ENCODE results near the gene HDAC11. TPM values are rescaled to one million over a fixed set of nuclear protein-coding genes. Genes with fewer than 3 reads are reported as not detected.

HDAC11 gene
- total and polyA plus RNA-seq, 2 of the 4 experiments (the other 2 are of a cell fraction), result 9.1 to 11.4 TPM

- in situ Hi-C loops (cut with MboI; ENCODE audit: low sequenced_read_pairs), result no loop called here
- H3K18ac ChIP-seq (ENCODE audit: low read depth, low read length), result no peak overlapping the region
- no peak overlapping the region for H2AFZ ChIP-seq (replicated peaks; ENCODE audit: low read length, poor library complexity)
- no peaks in the 10 kb centered on the region for H3K79me1 ChIP-seq (ENCODE audit: low read depth in 1 of 2, low read length in 2 of 2)
- dilution Hi-C loops (cut with HindIII; ENCODE audit: low sequenced_read_pairs, unreplicated experiment), result no loop called here
- H4K91ac ChIP-seq (ENCODE audit: insufficient read depth, low read depth, low read length), result no peak overlapping the region
- no peaks in the 10 kb centered on the region for H3K9me3 ChIP-seq (ENCODE audit: control insufficient read depth, insufficient read depth, low read length)
- peak; percentile 38 for DNase-seq
- no TSS peak for BruUV-seq (replicated peaks)
- no peak overlapping the region for H2BK15ac ChIP-seq (ENCODE audit: low read depth, low read length)
- no peak overlapping the region for H2BK5ac ChIP-seq (ENCODE audit: low read depth, low read length, poor library complexity, severe bottlenecking)
- no peak overlapping the region for H4K5ac ChIP-seq (ENCODE audit: low read depth, low read length)
- H3K56ac ChIP-seq (ENCODE audit: extremely low read depth, insufficient read depth, low read length), result no peak overlapping the region
- no peaks in the 10 kb centered on the region for H4K20me1 ChIP-seq (ENCODE audit: insufficient read depth, low read length)
- no peak overlapping the region for H3K14ac ChIP-seq (replicated peaks; ENCODE audit: low read depth, low read length)
- no peak overlapping the region for H2BK20ac ChIP-seq (ENCODE audit: low read depth, low read length)
- H3K27ac ChIP-seq (ENCODE audit: insufficient read depth, low read length), result no peak overlapping the region
- H2AK9ac ChIP-seq (replicated peaks; ENCODE audit: low read depth, low read length, poor library complexity), result no peak overlapping the region
- peaks cover 2% of the 10 kb centered on the region; the same call in 1 of the 2 replicates for H3K27me3 ChIP-seq (ENCODE audit: control insufficient read depth, insufficient read depth, low read length)
- intact Hi-C loops (cut with micrococcal nuclease), result no loop called here
- ChIA-PET POLR2A (ENCODE audit: unreplicated experiment) (interaction anchor here (0.5 to 0.7 kb wide), 2 partner anchors 9 to 303 kb away, joined by 3 read pairs; no protein-coding TSS in a partner anchor), CTCF (interaction anchor here (0.6 to 0.8 kb wide), 3 partner anchors 26 to 1084 kb away, joined by 3 to 4 read pairs (median 3); no protein-coding TSS in a partner anchor)
- no peak overlapping the region for H3K4me2 ChIP-seq (ENCODE audit: low read depth, low read length)
- no peaks in the 10 kb centered on the region for H3K36me3 ChIP-seq (ENCODE audit: control insufficient read depth, insufficient read depth, low read length)
- H3K23ac ChIP-seq (ENCODE audit: low read depth, low read length), result no peak overlapping the region
- no peak overlapping the region for H3K9ac ChIP-seq (ENCODE audit: low read depth, low read length)
- no peak overlapping the region for H2AK5ac ChIP-seq (ENCODE audit: low read depth, low read length)
- no peak overlapping the region for H3K4ac ChIP-seq (ENCODE audit: low read depth, low read length)
- no peak overlapping the region for H3K4me3 ChIP-seq (ENCODE audit: insufficient read depth, low read depth, low read length)
- no peak for ATAC-seq (ENCODE audit: low read depth)
- WGBS, 2 experiments (ENCODE audit: extremely low coverage in 2 of 2, insufficient read length in 1 of 2), result no CpG with 5 or more reads among the region's 10 CpGs
- no peaks in the 10 kb centered on the region for H3K9me1 ChIP-seq (ENCODE audit: insufficient read depth, low read length)
- no peak overlapping the region for H4K8ac ChIP-seq (ENCODE audit: low read depth in 2 of 2, low read length in 2 of 2)
- H2BK120ac ChIP-seq (ENCODE audit: low read depth, low read length), result no peak overlapping the region
- TF ChIP-seq RCOR1 (IDR thresholded peaks at IDR 0.05; ENCODE audit: insufficient replicate concordance, low read length) (no peak), POLR2A (IDR thresholded peaks at IDR 0.05; ENCODE audit: low read depth, low read length) (no peak), NFE2L2 (IDR thresholded peaks at IDR 0.05; ENCODE audit: low read depth, low read length) (no peak), MXI1 (IDR thresholded peaks at IDR 0.05; ENCODE audit: borderline replicate concordance, low read depth, low read length) (no peak), CEBPB (IDR thresholded peaks at IDR 0.05; ENCODE audit: low read depth, low read length) (peak; percentile 45), CTCF (conservative IDR thresholded peaks at IDR 0.05; ENCODE audit: low read depth, low read length) (no peak), RAD21 (IDR thresholded peaks at IDR 0.05; ENCODE audit: low read length) (no peak)
- peaks cover 5% of the 10 kb centered on the region for H3K4me1 ChIP-seq (ENCODE audit: control insufficient read depth, insufficient read depth, low read length)
These were observed 45.0 kb downstream of the HDAC11 start for GRCh38 chr3:13524979-13525669.

All from IMR-90 (cell line).